T-helper 17 cell (primary cell): ENCODE measurements around the gene MBD3L1. TPM values are rescaled to one million over a fixed set of nuclear protein-coding genes. Genes with fewer than 3 reads are reported as not detected.

Experiments used
- total RNA-seq, 4 donors: library from RNA in 2 of 4; stranded (reverse) in 2 of 4; gene quantifications; one replicate each; pipeline ENCODE4 v1.2.3 and lab custom pipeline; 2022 to 2026

MBD3L1 gene
- total RNA-seq, 2 donors from 2014 or later = not detected

Other genes with a start within 250 kb of the MBD3L1 start
- gene ADAMTS10, start 221.7 kb upstream of the MBD3L1 start, total RNA-seq = 10 to 100 TPM; 24.0 to 33.1 TPM
- gene NFILZ, start 201.7 kb upstream of the MBD3L1 start, total RNA-seq = not detected
- not detected for gene ACTL9, start 133.6 kb upstream of the MBD3L1 start, total RNA-seq
- not detected for gene OR2Z1, start 110.7 kb upstream of the MBD3L1 start, total RNA-seq
- gene ZNF558, start 73 bp upstream of the MBD3L1 start, total RNA-seq = 10 to 100 TPM; 22.1 to 27.0 TPM
- gene MUC16, start 178.0 kb downstream of the MBD3L1 start, total RNA-seq = under 1 TPM in 1 of 2 donors, not detected in 1; 0.05 TPM